ENCODE data around the gene GIMAP5. TPM values are rescaled to one million over a fixed set of nuclear protein-coding genes. Genes with fewer than 3 reads are reported as not detected.

GIMAP5 gene
- total RNA-seq, 4 donors from 2014 or later = 17.0 to 146 (median 56.9) TPM

GRCh38 chr7:150716939-150717338 lies 20.3 kb upstream of the GIMAP5 start:
- no peak for TF ChIP-seq CTCF (IDR thresholded peaks at IDR 0.05)
- ATAC-seq (ENCODE audit: low FRiP score) (no peak), DNase-seq (ENCODE audit: low spot score) (no peak)

- TF ChIP-seq CTCF (IDR thresholded peaks at IDR 0.05) = no peak
- no peak for ATAC-seq (ENCODE audit: low FRiP score)
- no peak for DNase-seq (ENCODE audit: low spot score)
Observed at GRCh38 chr7:150717814-150718420, 19.3 kb upstream of the GIMAP5 start.

GRCh38 chr7:150719436-150719835 lies 17.8 kb upstream of the GIMAP5 start:
- TF ChIP-seq CTCF (IDR thresholded peaks at IDR 0.05) = no peak
- no peak for DNase-seq (ENCODE audit: low spot score)
- ATAC-seq (ENCODE audit: low FRiP score) = no peak

- ATAC-seq (ENCODE audit: low FRiP score) = no peak
- no peak for TF ChIP-seq CTCF (IDR thresholded peaks at IDR 0.05)
- no peak for DNase-seq (ENCODE audit: low spot score)
Observed at GRCh38 chr7:150719960-150720891, 17.0 kb upstream of the GIMAP5 start.

- TF ChIP-seq CTCF (IDR thresholded peaks at IDR 0.05) = no peak
- ATAC-seq (ENCODE audit: low FRiP score) (no peak), DNase-seq (ENCODE audit: low spot score) (no peak)
Observed at GRCh38 chr7:150721970-150722373, 15.2 kb upstream of the GIMAP5 start.

GRCh38 chr7:150722431-150722931 lies 14.7 kb upstream of the GIMAP5 start:
- TF ChIP-seq CTCF (IDR thresholded peaks at IDR 0.05) = no peak
- no peak for ATAC-seq (ENCODE audit: low FRiP score)
- DNase-seq (ENCODE audit: low spot score) = no peak

All from omental fat pad (tissue), 4 donors.